Small intestine (tissue), 7 donors: Measurements from ENCODE around the gene TAS2R43. TPM values are rescaled to one million over a fixed set of nuclear protein-coding genes. Genes with fewer than 3 reads are reported as not detected.
"Not testable (repeated sequence)": the region's sequence is repeated elsewhere in the genome, so short reads cannot be mapped to it uniquely, and the experiment has no call there.

Experiments
- DNase-seq, 2 donors: peaks; one replicate each; pipeline versions ENCODE4 v3.0.0 to v3.0.0-alpha.2; 2013
- FAIRE-seq: peaks from 2 replicates; lab custom pipeline; 2012; peaks lifted over from hg19 to GRCh38; lab: Jason Lieb, UNC
- H3K27ac ChIP-seq, 3 donors: one replicate each; pipeline ENCODE4 v1.5.1; 2013; ENCODE audit warnings: low read length in 2 of 3, mild to moderate bottlenecking in 2 of 3, control low read depth in 1 of 3, inconsistent platforms in 1 of 3, low read depth in 1 of 3, moderate library complexity in 1 of 3
- H3K27me3 ChIP-seq, 3 donors: one replicate each; pipeline ENCODE4 v1.6.1; 2013; ENCODE audit warnings: low read length in 3 of 3, inconsistent platforms in 1 of 3; ENCODE audit not compliant: control insufficient read depth in 3 of 3, insufficient read depth in 3 of 3
- H3K36me3 ChIP-seq, 3 donors: one replicate each; pipeline ENCODE4 v1.6.1; 2013; ENCODE audit warnings: low read length in 3 of 3, inconsistent platforms in 1 of 3, low read depth in 1 of 3, mild to moderate bottlenecking in 1 of 3, moderate library complexity in 1 of 3; ENCODE audit not compliant: control insufficient read depth in 3 of 3, insufficient read depth in 2 of 3
- H3K4me1 ChIP-seq, 3 donors: one replicate each; pipeline ENCODE4 v1.6.1; 2013; ENCODE audit warnings: low read length in 2 of 3, inconsistent platforms in 1 of 3, low read depth in 1 of 3, mild to moderate bottlenecking in 1 of 3, moderate library complexity in 1 of 3; ENCODE audit not compliant: control insufficient read depth in 3 of 3, insufficient read depth in 2 of 3
- H3K4me3 ChIP-seq, 3 donors: one replicate each; pipeline ENCODE4 v1.5.1; 2013; ENCODE audit warnings: low read length in 3 of 3, control low read depth in 1 of 3, inconsistent platforms in 1 of 3, low read depth in 1 of 3, mild to moderate bottlenecking in 1 of 3, moderate library complexity in 1 of 3
- H3K9me3 ChIP-seq, 2 donors: one replicate each; pipeline ENCODE4 v1.6.1; 2013; ENCODE audit warnings: low read depth in 1 of 2, low read length in 1 of 2; ENCODE audit not compliant: control insufficient read depth in 2 of 2, insufficient read depth in 1 of 2
- WGBS, 3 donors: extraction: QIAGEN DNeasy Blood & Tissue Kit; methylation state at CpG; one replicate each; pipeline ENCODE4 v1.1.7; 2013; 5-methylcytosine and 5-hydroxymethylcytosine counted together
- polyA plus RNA-seq, 4 donors: library from polyadenylated mRNA; stranded (reverse) in 3 of 4; unstranded in 1 of 4; fragments of 200-250 nt in 3 of 4; fragments of 120-200 nt in 1 of 4; gene quantifications; one replicate each; pipeline versions ENCODE4 v1.2.1 to v1.2.3, GENCODE V29; 2013
- donor health status: healthy with polysubstance abuse.
- donor health status: control.
- donor health status: control.
- donor health status: Bipolar disorder and iron deficiency.
- donor health status: healthy.

TAS2R43 gene
- polyA plus RNA-seq, 4 donors: 0.07 to 0.35 TPM; not detected in 2

GRCh38 chr12:11055306-11055705 lies 36.8 kb downstream of the TAS2R43 start:
- H3K4me3 ChIP-seq: no peak overlapping the region
- H3K4me1 ChIP-seq: no peaks in the 10 kb centered on the region
- H3K36me3 ChIP-seq: no peaks in the 10 kb centered on the region
- H3K27me3 ChIP-seq: no peaks in the 10 kb centered on the region
- no peak for FAIRE-seq
- no peak overlapping the region for H3K27ac ChIP-seq
- no peak for DNase-seq
- peaks cover 0 to 8% of the 10 kb centered on the region in 2 donors for H3K9me3 ChIP-seq
- 97 to 98% (median 98%) methylated on average over 2 of the region's 2 CpGs for WGBS, 3 donors

DNA sequence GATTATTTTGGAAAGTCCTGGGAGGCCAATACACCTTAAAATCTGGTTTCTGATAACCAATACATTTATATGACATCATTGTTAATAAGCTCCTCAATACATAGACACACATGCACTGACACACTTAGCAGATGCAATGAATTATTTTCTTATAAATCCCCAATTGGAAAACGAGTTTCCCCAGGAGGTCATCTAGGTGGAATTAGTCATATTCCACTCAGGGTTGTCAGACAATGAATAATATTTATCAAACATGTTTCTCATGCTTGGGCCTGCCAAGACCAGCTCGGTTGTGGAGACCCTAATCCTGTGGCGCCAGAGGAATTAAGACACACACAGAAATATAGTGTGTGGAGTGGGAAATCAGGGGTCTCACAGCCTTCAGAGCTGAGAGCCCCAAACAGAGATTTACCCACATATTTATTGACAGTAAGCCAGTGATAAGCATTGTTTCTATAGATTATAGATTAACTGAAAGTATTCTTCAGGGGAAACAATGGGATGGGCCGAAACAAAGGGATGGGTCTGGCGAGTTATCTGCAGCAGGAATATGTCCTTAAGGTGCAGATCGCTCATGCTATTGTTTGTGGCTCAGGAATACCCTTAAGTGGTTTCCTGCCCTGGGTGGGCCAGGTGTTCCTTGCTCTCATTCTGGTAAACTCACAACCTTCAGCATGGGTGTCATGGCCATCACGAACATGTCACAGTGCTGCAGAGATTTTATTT lies 42.1 kb downstream of the TAS2R43 start:
- H3K4me1 ChIP-seq, H3K27me3 ChIP-seq: not testable (repeated sequence)
- H3K9me3 ChIP-seq: peaks cover 0 to 13% of the 10 kb centered on the region in 2 donors

GRCh38 chr12:11041366-11041765 lies 50.7 kb downstream of the TAS2R43 start:
- 66 to 89% (median 70%) methylated on average over 2 of the region's 2 CpGs for WGBS, 3 donors
- not testable (repeated sequence) for DNase-seq, H3K4me3 ChIP-seq, H3K9me3 ChIP-seq, H3K27ac ChIP-seq, H3K27me3 ChIP-seq, H3K4me1 ChIP-seq, FAIRE-seq, H3K36me3 ChIP-seq

More for the DNA sequence above, 42.1 kb downstream of the TAS2R43 start:
- 96 to 100% (median 97%) methylated on average over 7 of the region's 7 CpGs for WGBS, 3 donors
- DNase-seq, H3K36me3 ChIP-seq, H3K27ac ChIP-seq, H3K4me3 ChIP-seq, FAIRE-seq: not testable (repeated sequence)

Other genes with a start within 250 kb of the TAS2R43 start
- 1 to 10 TPM in 3 of 4 donors, not detected in 1; 1.3 to 4.5 (median 1.5) TPM for gene PRR4, start 242.8 kb downstream of the TAS2R43 start, polyA plus RNA-seq
- gene PRH1, start 208.1 kb downstream of the TAS2R43 start, polyA plus RNA-seq: 1 to 10 TPM in 2 of 4 donors, not detected in 2; 2.6 to 7.4 TPM
- gene TAS2R13, start 182.8 kb downstream of the TAS2R43 start, polyA plus RNA-seq: under 1 TPM in 2 of 4 donors, not detected in 2; 0.03 to 0.06 TPM
- under 1 TPM in 1 of 4 donors, not detected in 3; 0.09 TPM for gene PRH2, start 163.1 kb downstream of the TAS2R43 start, polyA plus RNA-seq
- gene TAS2R14, start 153.1 kb downstream of the TAS2R43 start, polyA plus RNA-seq: 1 to 10 TPM in 2 of 4 donors, under 1 TPM in 2; 0.67 to 2.8 (median 0.97) TPM
- gene TAS2R50, start 105.4 kb downstream of the TAS2R43 start, polyA plus RNA-seq: under 1 TPM in 1 of 4 donors, not detected in 3; 0.07 TPM
- gene TAS2R20, start 94.0 kb downstream of the TAS2R43 start, polyA plus RNA-seq: 1 to 10 TPM in 1 of 4 donors, under 1 TPM in 1, not detected in 2; 0.15 to 1.8 TPM
- gene TAS2R19, start 69.7 kb downstream of the TAS2R43 start, polyA plus RNA-seq: under 1 TPM in 2 of 4 donors, not detected in 2; 0.09 to 0.49 TPM
- under 1 TPM in 2 of 4 donors, not detected in 2; 0.16 to 0.53 TPM for gene TAS2R31, start 60.9 kb downstream of the TAS2R43 start, polyA plus RNA-seq
- under 1 TPM in 1 of 4 donors, not detected in 3; 0.24 TPM for gene TAS2R46, start 30.0 kb downstream of the TAS2R43 start, polyA plus RNA-seq
- under 1 TPM in 2 of 4 donors, not detected in 2; 0.03 to 0.12 TPM for gene TAS2R30, start 42.3 kb upstream of the TAS2R43 start, polyA plus RNA-seq
- gene SMIM10L1, start 78.9 kb upstream of the TAS2R43 start, polyA plus RNA-seq: 10 to 100 TPM in 2 of 4 donors, 1 to 10 TPM in 2; 6.9 to 13.8 (median 10.0) TPM
- under 1 TPM in 1 of 4 donors, not detected in 3; 0.04 TPM for gene TAS2R42, start 94.6 kb upstream of the TAS2R43 start, polyA plus RNA-seq
- under 1 TPM in 1 of 4 donors, not detected in 3; 0.06 TPM for gene PRB3, start 177.4 kb upstream of the TAS2R43 start, polyA plus RNA-seq
- gene PRB4, start 218.1 kb upstream of the TAS2R43 start, polyA plus RNA-seq: not detected